Thyroid gland (tissue), 4 donors: ENCODE data around the gene ZBTB16.

Experiments
- CTCF ChIP-seq, 6 experiments: fragments of 200-600 bp in 3 of 6; fragments of 450-650 bp in 3 of 6; sonication (generic) in 3 of 6; IDR thresholded peaks; one replicate each; pipeline ENCODE4 v1.5.1; 2016 to 2019; ENCODE audit warnings: antibody characterized with exemption in 6 of 6, mild to moderate bottlenecking in 2 of 6, inconsistent platforms in 1 of 6, moderate library complexity in 1 of 6
- POLR2A ChIP-seq, 2 donors: fragments of 450-650 bp; IDR thresholded peaks; one replicate each; pipeline ENCODE4 v1.6.1; 2017; ENCODE audit warnings: antibody characterized with exemption in 2 of 2, mild to moderate bottlenecking in 2 of 2, moderate library complexity in 1 of 2

- TF ChIP-seq POLR2A (IDR thresholded peaks at IDR 0.05) (no peak), CTCF (IDR thresholded peaks at IDR 0.05) (no peak)
Observed at GRCh38 chr11:114225661-114226060, 166.2 kb downstream of the ZBTB16 start.
